Subcutaneous abdominal adipose tissue (tissue), 5 donors: ENCODE data around the gene CABLES2.

Experiments used
- H3K27ac ChIP-seq: one replicate; pipeline ENCODE4 v1.7.0; 2013; ENCODE audit warnings: low read depth, mild to moderate bottlenecking, inconsistent platforms, low read length, moderate library complexity
- H3K27me3 ChIP-seq, 5 donors: one replicate each; pipeline ENCODE4 v1.7.0; 2013; ENCODE audit warnings: low read length in 5 of 5, inconsistent platforms in 1 of 5; ENCODE audit not compliant: control insufficient read depth in 5 of 5, insufficient read depth in 4 of 5
- H3K36me3 ChIP-seq, 5 donors: one replicate each; pipeline ENCODE4 v1.7.0; 2013; ENCODE audit warnings: low read length in 5 of 5; ENCODE audit not compliant: control insufficient read depth in 5 of 5, insufficient read depth in 5 of 5
- H3K4me1 ChIP-seq, 5 donors: one replicate each; pipeline ENCODE4 v1.7.0; 2013; ENCODE audit warnings: low read length in 5 of 5, mild to moderate bottlenecking in 3 of 5, moderate library complexity in 1 of 5; ENCODE audit not compliant: control insufficient read depth in 5 of 5, insufficient read depth in 5 of 5
- H3K4me3 ChIP-seq, 5 donors: one replicate each; pipeline ENCODE4 v1.7.0; 2013; ENCODE audit warnings: low read length in 5 of 5, low read depth in 1 of 5
- H3K9ac ChIP-seq, 5 donors: one replicate each; pipeline ENCODE4 v1.7.0; 2013; ENCODE audit warnings: low read length in 5 of 5, mild to moderate bottlenecking in 4 of 5, moderate library complexity in 3 of 5
- H3K9me3 ChIP-seq, 5 donors: one replicate each; pipeline ENCODE4 v1.7.0; 2013; ENCODE audit warnings: low read length in 5 of 5; ENCODE audit not compliant: control insufficient read depth in 5 of 5
- donor health status: healthy.
- donor health status: healthy.
- donor health status: healthy.
- donor health status: healthy.
- donor health status: healthy.

CABLES2 gene

DNA sequence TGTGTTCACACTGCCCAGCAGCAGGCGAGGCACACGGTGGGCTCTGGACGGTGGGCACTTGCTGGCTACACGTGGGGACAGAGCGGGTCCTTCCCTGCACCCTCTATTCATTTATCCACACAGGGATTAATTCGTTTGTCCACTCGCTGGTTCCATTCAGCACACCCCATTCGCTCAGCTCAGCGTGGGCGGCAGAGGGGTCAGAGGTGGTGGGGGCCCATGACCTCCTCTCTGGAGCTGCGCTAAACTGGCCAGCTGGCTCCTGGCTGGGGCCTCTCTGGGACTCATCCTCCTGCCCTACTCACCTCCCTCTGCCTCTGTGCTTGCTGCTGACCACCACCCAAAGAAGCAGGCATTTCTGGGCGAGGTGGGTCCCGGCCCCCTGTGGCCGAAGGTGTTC, 41.7 kb upstream of the CABLES2 start:
- H3K27me3 ChIP-seq, result peaks cover 35 to 60% (median 52%) of the 10 kb centered on the region in 5 donors
- H3K9me3 ChIP-seq, result no peaks in the 10 kb centered on the region
- no peak overlapping the region for H3K9ac ChIP-seq
- H3K4me3 ChIP-seq, result no peak overlapping the region
- H3K27ac ChIP-seq, result no peak overlapping the region
- H3K4me1 ChIP-seq, result no peaks in the 10 kb centered on the region
- H3K36me3 ChIP-seq, result no peaks in the 10 kb centered on the region

DNA sequence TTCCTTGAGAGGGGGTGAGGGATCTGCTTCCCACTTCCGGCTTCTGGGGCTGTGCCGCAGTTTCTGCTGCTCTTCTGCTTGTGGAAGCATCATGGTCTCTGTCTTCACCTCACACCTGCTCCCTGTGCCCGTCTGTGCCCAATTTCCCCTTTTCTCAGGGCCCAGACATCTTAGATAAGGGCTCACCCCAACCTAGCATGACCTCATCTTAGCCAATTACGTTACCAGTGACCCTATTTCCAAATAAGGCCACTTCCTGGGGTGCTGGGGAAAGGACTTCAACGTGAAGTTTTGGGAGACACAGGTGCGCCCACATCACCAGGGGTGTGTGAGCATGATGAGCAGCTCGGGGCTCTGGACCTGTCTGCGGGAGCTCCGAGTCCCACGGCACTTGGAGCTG, 41.0 kb upstream of the CABLES2 start:
- H3K27ac ChIP-seq, result no peak overlapping the region

DNA sequence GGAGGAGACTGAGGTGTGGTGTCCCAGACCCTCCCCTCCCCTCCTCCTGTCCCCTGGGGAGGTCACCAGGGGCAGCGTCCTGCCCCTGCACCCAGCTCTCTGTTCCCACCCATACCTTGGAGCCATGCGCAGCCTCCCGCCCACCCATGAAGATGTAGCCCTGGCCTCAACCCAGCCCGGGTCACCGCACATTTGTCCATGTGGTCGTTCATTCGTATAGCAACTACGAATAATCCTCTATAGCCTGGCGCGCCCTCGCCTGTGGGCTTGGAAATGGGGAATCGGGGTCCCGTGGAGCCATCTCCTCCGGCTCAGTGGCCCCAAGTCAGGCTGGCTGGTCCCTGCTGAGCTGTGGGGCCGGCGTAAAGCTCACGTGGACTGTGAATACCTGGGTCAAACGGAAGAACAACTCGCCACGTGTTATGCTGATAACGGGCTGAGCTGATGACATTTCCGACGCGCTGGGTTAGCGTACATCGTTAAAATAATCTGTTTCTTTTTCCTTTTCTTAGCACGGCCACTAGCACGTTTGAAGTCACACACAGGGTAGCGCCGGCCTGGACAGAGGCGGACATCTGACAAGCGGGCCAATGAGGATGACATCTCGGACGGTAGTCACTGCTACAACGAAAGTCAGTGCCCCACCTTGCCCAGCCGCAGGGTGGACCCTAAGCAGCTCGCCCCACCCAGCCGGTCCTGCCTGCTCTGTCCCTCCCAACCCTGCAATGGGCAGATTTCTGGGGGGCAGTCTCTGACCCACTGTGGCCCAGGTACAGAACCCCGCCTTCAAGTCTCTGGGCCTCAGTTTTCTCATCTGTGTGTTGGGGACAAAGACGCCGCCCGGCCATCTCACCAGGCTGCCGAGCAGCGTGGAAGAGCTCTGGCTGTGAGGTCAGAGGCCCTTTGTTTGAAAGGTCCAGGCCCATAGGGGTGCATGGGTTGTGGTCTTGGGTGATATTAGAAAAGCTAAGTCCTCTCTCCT, 40.1 kb upstream of the CABLES2 start:
- no peaks in the 10 kb centered on the region for H3K36me3 ChIP-seq
- H3K4me3 ChIP-seq, result no peak overlapping the region
- H3K27me3 ChIP-seq, result peaks cover 32 to 51% (median 39%) of the 10 kb centered on the region in 5 donors
- H3K4me1 ChIP-seq, result no peaks in the 10 kb centered on the region
- H3K27ac ChIP-seq, result no peak overlapping the region
- no peak overlapping the region for H3K9ac ChIP-seq
- H3K9me3 ChIP-seq, result no peaks in the 10 kb centered on the region

More for the DNA sequence above, 41.0 kb upstream of the CABLES2 start:
- no peaks in the 10 kb centered on the region for H3K36me3 ChIP-seq
- H3K9me3 ChIP-seq, result no peaks in the 10 kb centered on the region
- peaks cover 33 to 55% (median 44%) of the 10 kb centered on the region in 5 donors for H3K27me3 ChIP-seq
- H3K9ac ChIP-seq, result no peak overlapping the region
- no peaks in the 10 kb centered on the region for H3K4me1 ChIP-seq
- H3K4me3 ChIP-seq, result no peak overlapping the region

DNA sequence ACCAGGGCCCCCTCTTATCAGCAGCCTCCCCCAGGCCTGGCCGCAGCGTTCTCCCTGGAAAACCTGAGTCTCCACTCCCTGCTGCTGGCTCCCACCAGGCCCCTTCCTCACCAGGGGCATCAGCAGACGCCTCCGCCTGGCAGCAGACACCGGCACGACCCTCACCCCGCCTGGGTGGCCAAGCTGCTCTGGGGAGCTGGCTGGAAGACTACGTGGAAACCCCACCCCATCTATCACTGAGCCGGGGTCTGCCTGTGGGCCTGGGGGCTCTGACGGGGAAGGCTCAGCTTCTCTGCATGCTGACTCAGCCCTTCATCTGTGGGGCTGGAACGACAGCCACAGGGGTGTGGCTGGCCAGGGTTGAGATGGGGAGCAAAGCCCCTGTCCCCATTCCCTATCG, 39.4 kb upstream of the CABLES2 start:
- Histone ChIP-seq H3K27ac (no peak overlapping the region), H3K4me1 (no peaks in the 10 kb centered on the region), H3K4me3 (no peak overlapping the region), H3K9ac (no peak overlapping the region), H3K9me3 (no peaks in the 10 kb centered on the region), H3K27me3 (peaks cover 36 to 56% (median 43%) of the 10 kb centered on the region in 5 donors), H3K36me3 (no peaks in the 10 kb centered on the region)

DNA sequence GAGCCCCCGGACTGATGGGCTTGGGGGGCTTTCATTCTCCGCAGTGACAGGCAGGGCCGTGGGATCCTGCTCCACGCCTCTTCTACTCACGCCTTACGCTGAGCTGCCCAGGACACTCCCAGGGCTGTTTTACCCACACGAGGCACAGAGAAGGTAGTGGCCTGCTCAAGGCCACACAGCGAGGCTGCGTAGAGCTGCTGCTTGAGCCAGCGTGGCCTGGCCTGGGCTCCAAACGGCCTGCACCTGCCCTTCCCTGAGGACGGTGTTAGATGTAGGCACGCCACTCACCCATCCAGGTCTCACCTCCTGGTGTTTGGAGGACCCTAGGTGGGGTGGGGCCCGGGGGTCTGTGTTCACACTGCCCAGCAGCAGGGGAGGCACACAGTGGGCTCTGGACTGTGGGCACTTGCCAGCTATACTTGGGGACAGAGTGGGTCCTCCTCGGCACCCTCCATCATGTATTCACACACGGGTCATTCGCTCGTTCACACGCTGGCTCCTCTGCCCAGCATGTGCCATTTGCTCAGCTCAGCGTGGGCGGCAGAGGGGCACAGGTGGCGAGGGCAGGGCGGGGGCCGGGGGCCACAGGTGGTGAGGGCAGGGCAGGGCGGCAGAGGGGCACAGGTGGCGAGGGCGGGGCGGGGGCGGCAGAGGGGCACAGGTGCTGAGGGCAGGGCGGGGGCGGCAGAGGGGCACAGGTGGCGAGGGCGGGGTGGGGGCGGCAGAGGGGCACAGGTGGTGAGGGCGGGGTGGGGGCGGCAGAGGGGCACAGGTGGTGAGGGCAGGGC, 38.7 kb upstream of the CABLES2 start:
- Histone ChIP-seq H3K27ac (no peak overlapping the region), H3K9ac (no peak overlapping the region), H3K36me3 (no peaks in the 10 kb centered on the region), H3K4me1 (no peaks in the 10 kb centered on the region), H3K27me3 (peaks cover 41 to 57% (median 44%) of the 10 kb centered on the region in 5 donors), H3K9me3 (no peaks in the 10 kb centered on the region), H3K4me3 (no peak overlapping the region)

DNA sequence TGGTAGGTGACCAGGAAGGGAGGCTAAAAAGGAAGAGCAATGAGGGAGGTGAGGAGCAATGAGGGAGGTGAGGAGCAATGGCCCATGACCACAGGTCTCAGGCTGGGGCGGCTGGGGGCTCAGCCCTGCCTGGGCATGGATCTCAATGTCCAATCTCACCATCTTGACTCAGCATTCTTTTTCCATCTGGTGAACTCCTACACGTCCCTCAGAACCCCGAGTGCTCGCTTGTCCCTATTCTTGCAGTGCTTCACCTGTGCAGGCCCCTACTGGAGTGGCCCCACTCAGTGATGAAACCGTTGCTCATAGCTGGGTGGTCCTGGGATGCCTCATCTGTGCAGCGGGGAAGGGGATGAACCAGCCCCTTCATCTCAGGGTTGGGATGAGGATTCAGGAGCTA, 37.2 kb upstream of the CABLES2 start:
- no peak overlapping the region for H3K27ac ChIP-seq
- H3K9me3 ChIP-seq, result no peaks in the 10 kb centered on the region
- H3K27me3 ChIP-seq, result peaks cover 36 to 60% (median 47%) of the 10 kb centered on the region in 5 donors
- H3K9ac ChIP-seq, result no peak overlapping the region
- no peaks in the 10 kb centered on the region for H3K36me3 ChIP-seq
- H3K4me1 ChIP-seq, result no peaks in the 10 kb centered on the region
- no peak overlapping the region for H3K4me3 ChIP-seq

DNA sequence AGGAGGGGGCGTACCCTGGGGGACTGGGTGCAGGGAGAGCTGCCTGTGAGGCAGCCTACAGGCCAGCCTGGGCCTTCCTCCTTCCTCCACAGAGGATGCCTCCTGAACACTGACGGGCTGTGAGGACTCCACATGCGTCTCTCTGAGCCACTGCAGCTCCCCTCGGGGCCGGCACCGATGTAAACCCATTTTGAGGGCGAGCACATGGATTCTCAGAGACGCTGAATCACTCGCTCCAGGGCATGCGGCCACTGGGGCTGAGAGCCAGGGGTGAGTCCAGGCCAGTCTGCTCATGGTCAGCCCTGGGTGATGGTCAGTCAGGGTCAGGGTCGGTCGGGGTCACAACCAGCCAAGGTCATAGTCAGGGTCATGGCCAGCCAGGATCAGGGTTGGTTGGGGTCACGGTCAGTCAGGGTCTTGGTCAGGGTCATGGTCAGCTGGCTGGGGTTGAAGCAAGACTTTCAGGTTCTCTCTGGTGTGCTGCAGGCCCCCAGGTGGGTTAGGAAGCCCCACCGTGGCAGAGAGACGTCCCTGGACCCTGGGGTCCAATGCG, 35.0 kb upstream of the CABLES2 start:
- H3K27me3 ChIP-seq, result peaks cover 35 to 52% (median 39%) of the 10 kb centered on the region in 5 donors
- no peaks in the 10 kb centered on the region for H3K4me1 ChIP-seq
- H3K36me3 ChIP-seq, result no peaks in the 10 kb centered on the region
- no peak overlapping the region for H3K27ac ChIP-seq
- no peak overlapping the region for H3K4me3 ChIP-seq
- H3K9ac ChIP-seq, result no peak overlapping the region
- H3K9me3 ChIP-seq, result no peaks in the 10 kb centered on the region

DNA sequence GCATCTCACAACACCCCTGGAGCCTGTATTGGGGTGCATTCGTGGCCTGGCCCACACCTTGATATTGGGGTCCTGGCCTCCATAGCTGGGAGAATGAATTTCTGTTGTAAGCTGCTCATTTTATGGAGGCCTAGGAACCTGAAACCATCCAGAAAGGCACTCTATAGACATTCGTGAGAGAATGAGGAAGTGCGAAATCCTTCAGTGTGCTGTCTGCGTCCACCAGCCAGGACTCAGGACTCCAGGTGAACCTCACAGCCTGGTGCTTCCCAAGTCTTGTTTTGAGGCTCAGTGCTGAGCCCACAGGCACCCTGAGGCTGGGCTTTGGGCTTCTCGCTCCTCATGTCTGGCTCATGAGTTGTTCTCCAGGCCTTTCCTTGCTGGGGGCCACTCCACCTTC, 32.1 kb upstream of the CABLES2 start:
- Histone ChIP-seq H3K9ac (no peak overlapping the region), H3K9me3 (no peaks in the 10 kb centered on the region), H3K27me3 (peaks cover 23 to 69% (median 54%) of the 10 kb centered on the region in 5 donors), H3K36me3 (no peaks in the 10 kb centered on the region), H3K4me1 (peaks cover 0 to 1% (median 0%) of the 10 kb centered on the region in 5 donors), H3K4me3 (no peak overlapping the region), H3K27ac (no peak overlapping the region)

DNA sequence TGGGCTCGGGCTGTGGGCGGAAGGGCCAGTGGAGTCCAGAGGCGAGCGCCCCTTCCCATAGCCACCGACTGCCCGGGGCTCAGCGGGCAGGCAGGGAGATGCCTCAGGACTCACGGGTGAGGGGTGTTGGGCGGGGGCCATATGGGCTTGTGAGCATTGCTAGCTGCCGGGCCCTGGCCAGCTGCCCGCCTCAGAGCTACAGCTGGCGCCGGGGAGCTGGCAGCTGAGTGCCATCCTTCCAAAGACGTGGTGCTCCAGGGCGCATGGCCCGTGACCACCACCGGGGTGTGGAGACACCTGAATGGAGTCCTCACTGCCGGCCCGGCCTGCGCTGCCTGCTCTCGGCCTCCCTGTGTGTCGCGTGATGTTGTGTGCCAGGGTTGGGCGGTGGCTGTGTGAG, 30.8 kb upstream of the CABLES2 start:
- Histone ChIP-seq H3K9ac (no peak overlapping the region), H3K27me3 (peaks cover 22 to 74% (median 60%) of the 10 kb centered on the region in 5 donors), H3K27ac (no peak overlapping the region), H3K4me3 (no peak overlapping the region), H3K36me3 (no peaks in the 10 kb centered on the region), H3K4me1 (peaks cover 0 to 6% (median 0%) of the 10 kb centered on the region in 5 donors), H3K9me3 (no peaks in the 10 kb centered on the region)
